ENCODE results near the gene EMID1. TPM values are rescaled to one million over a fixed set of nuclear protein-coding genes. Genes with fewer than 3 reads are reported as not detected.

EMID1 gene
- total and polyA plus RNA-seq, 2 experiments from 2014 or later = 11.5 to 15.0 TPM

DNA sequence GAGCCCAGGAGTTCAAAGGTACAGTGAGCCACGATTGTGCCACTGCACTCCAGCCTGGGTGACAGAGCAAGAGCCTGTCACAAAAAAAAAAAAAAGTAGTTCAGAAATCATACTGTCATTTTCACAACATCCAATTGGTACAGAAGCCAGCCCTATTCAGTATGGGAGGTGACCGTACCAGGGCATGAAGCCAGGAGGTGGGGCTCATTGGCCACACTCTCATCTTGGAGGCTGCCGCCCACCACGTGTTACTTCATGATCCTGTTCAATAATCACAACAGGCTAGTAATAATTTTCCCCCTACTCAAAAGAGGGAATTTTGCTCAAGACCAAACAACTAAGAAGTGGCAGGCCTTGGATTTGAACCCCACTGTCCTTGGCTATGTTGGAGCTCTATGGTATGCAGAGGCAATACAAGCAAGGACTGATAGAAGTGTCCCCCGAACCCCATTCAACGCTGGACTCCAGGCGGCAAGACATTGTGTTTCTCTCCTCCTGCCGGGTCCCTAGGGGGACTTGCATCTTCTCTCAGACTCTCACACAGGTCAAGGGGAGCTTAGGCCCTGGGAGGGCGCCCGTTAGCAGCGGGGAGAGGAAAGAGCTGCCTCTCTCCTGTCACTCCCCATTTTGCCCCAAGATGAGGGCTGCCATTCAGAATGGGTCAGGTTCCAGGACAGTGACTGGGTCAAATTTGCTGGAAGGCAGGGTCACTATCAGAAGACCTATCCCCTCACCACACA, 40.2 kb upstream of the EMID1 start:
- H3K9me3 ChIP-seq (ENCODE audit: low read depth) = no peaks in the 10 kb centered on the region
- H3K27me3 ChIP-seq = no peaks in the 10 kb centered on the region
- no peak for TF ChIP-seq EZH2 (IDR thresholded peaks at IDR 0.05; ENCODE audit: borderline replicate concordance)
- TF ChIP-seq EZH2phosphoT487 (IDR thresholded peaks at IDR 0.05; ENCODE audit: low read depth, severe bottlenecking, unreplicated experiment) = no peak
- TF ChIP-seq, protein P1, sequence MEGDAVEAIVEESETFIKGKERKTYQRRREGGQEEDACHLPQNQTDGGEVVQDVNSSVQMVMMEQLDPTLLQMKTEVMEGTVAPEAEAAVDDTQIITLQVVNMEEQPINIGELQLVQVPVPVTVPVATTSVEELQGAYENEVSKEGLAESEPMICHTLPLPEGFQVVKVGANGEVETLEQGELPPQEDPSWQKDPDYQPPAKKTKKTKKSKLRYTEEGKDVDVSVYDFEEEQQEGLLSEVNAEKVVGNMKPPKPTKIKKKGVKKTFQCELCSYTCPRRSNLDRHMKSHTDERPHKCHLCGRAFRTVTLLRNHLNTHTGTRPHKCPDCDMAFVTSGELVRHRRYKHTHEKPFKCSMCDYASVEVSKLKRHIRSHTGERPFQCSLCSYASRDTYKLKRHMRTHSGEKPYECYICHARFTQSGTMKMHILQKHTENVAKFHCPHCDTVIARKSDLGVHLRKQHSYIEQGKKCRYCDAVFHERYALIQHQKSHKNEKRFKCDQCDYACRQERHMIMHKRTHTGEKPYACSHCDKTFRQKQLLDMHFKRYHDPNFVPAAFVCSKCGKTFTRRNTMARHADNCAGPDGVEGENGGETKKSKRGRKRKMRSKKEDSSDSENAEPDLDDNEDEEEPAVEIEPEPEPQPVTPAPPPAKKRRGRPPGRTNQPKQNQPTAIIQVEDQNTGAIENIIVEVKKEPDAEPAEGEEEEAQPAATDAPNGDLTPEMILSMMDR (IDR thresholded peaks at IDR 0.05; ENCODE audit: poor library complexity) = no peak
- no peak overlapping the region for H3K4me3 ChIP-seq
- H2AFZ ChIP-seq = no peak overlapping the region
- DNase-seq (ENCODE audit: low spot score) = no peak
- 90% methylated on average over 11 of the region's 11 CpGs for WGBS (ENCODE audit: low lambda C conversion rate, missing lambda C conversion rate)
- no peaks in the 10 kb centered on the region for H4K20me1 ChIP-seq (ENCODE audit: insufficient read depth, poor library complexity, severe bottlenecking)
- no peak overlapping the region for H3K4me2 ChIP-seq
- no peak overlapping the region for H3K27ac ChIP-seq
- no peaks in the 10 kb centered on the region for H3K4me1 ChIP-seq (ENCODE audit: insufficient read depth)
- H3K9me2 ChIP-seq (replicated peaks; ENCODE audit: insufficient read depth) = no peaks in the 10 kb centered on the region
- H3K36me3 ChIP-seq (replicated peaks; ENCODE audit: insufficient read depth, low read depth) = no peaks in the 10 kb centered on the region
- no peaks in the 10 kb centered on the region for H3K79me2 ChIP-seq

DNA sequence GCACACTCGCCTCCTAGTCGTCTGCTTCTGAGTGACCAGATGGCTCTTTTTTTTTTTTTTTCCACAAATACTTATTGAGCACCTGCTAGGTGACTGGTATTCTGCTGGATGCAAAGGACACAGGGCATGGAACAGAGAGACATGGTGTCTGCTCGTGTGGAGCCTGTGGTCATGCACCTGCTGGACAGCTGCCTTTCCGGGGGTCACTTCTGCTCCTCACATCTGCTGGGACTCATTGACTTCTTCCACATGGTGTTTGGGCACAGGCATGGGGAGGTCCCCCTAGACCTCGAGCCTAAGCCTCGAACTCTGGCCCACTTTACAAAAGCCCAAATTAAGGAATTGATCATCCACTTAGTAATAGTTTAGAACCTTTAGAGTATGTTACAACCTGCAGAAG, 39.5 kb upstream of the EMID1 start:
- Histone ChIP-seq H3K9me3 (ENCODE audit: low read depth) (no peaks in the 10 kb centered on the region), H3K4me2 (no peak overlapping the region), H3K9me2 (replicated peaks; ENCODE audit: insufficient read depth) (no peaks in the 10 kb centered on the region), H3K4me1 (ENCODE audit: insufficient read depth) (no peaks in the 10 kb centered on the region), H3K36me3 (replicated peaks; ENCODE audit: insufficient read depth, low read depth) (no peaks in the 10 kb centered on the region), H2AFZ (no peak overlapping the region), H3K27ac (no peak overlapping the region), H3K4me3 (no peak overlapping the region), H4K20me1 (ENCODE audit: insufficient read depth, poor library complexity, severe bottlenecking) (no peaks in the 10 kb centered on the region), H3K27me3 (no peaks in the 10 kb centered on the region), H3K79me2 (no peaks in the 10 kb centered on the region)
- TF ChIP-seq EZH2phosphoT487 (IDR thresholded peaks at IDR 0.05; ENCODE audit: low read depth, severe bottlenecking, unreplicated experiment) (no peak), EZH2 (IDR thresholded peaks at IDR 0.05; ENCODE audit: borderline replicate concordance) (no peak)
- TF ChIP-seq, protein P1 (IDR thresholded peaks at IDR 0.05; ENCODE audit: poor library complexity) = no peak
- no peak for DNase-seq (ENCODE audit: low spot score)
- WGBS (ENCODE audit: low lambda C conversion rate, missing lambda C conversion rate) = 89% methylated on average over 6 of the region's 6 CpGs

DNA sequence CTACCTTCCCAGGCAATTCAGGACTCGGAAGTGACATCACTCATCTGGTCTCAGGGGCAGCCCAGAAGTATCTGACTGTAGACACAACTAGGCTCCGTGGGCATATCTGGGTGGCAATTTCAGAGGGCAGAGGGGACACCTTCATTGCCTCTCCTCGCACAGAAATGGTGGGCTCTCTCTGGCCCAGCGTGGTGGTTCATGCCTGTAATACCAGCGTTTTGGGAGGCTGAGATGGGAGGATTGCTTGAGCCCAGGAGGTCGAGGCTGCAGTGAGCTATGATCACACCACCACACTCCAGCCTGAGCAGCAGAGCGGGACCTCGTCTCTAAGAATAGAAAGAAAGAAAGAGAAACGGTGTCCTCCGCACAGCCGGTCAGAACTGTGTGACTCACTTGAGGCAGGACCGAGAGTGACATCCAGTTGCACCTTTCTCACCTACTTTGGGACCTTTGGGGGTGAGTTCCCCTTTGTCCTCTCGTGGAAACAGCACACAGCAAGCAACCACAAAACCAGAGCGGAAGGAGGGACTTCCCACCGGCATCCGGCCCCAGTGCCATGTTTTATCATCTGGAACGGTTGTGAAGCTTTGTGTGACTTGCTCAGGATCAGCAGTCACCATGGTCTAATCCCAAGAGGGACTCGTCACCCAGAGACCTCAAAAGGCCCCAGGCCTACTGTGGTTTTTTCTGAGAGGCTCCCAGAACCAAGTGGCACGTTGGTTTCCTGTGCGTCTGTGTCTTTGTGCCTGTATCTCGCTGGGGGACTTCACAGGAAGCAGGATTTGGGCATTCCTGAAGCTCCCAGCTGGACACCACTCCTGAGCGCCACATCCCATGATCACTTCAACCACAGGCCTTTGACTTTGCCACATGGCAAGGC, 38.4 kb upstream of the EMID1 start:
- Histone ChIP-seq H3K4me2 (no peak overlapping the region), H3K9me3 (ENCODE audit: low read depth) (no peaks in the 10 kb centered on the region), H3K4me3 (no peak overlapping the region), H3K4me1 (ENCODE audit: insufficient read depth) (no peaks in the 10 kb centered on the region), H4K20me1 (ENCODE audit: insufficient read depth, poor library complexity, severe bottlenecking) (no peaks in the 10 kb centered on the region), H3K27me3 (no peaks in the 10 kb centered on the region), H3K27ac (no peak overlapping the region), H3K9me2 (replicated peaks; ENCODE audit: insufficient read depth) (no peaks in the 10 kb centered on the region), H3K79me2 (no peaks in the 10 kb centered on the region), H3K36me3 (replicated peaks; ENCODE audit: insufficient read depth, low read depth) (no peaks in the 10 kb centered on the region), H2AFZ (no peak overlapping the region)
- no peak for TF ChIP-seq EZH2 (IDR thresholded peaks at IDR 0.05; ENCODE audit: borderline replicate concordance)
- TF ChIP-seq EZH2phosphoT487 (IDR thresholded peaks at IDR 0.05; ENCODE audit: low read depth, severe bottlenecking, unreplicated experiment) = no peak
- TF ChIP-seq, protein P1 (IDR thresholded peaks at IDR 0.05; ENCODE audit: poor library complexity) = no peak
- WGBS (ENCODE audit: low lambda C conversion rate, missing lambda C conversion rate) = 89% methylated on average over 22 of the region's 22 CpGs
- DNase-seq (ENCODE audit: low spot score) = no peak

Measured in hepatocyte (in vitro differentiated cells).